Measurements from ENCODE around the gene SSBP4. TPM values are rescaled to one million over a fixed set of nuclear protein-coding genes. Genes with fewer than 3 reads are reported as not detected.

SSBP4 gene
- total RNA-seq, 1 experiment from 2014 or later, result 46.1 TPM

- Mint-ChIP-seq H3K4me1 (peaks cover 40 to 41% of the 10 kb centered on the region in 2 experiments), H3K36me3 (ENCODE audit: insufficient read depth in 1 of 3, low read depth in 3 of 3) (0 out of 7 replicates have a peak, but pooled peaks cover 0 to 5% (median 0%) of the 10 kb centered on the region in 3 experiments), H3K27me3 (ENCODE audit: low read depth) (peaks cover 15% of the 10 kb centered on the region), H3K27ac (no peak overlapping the region; a peak in 1 of 7 replicates), H3K4me3 (no peak overlapping the region), H3K9me3 (no peaks in the 10 kb centered on the region)
- Histone ChIP-seq H3K23ac (ENCODE audit: insufficient read length, low read depth, low read length) (no peak overlapping the region), H2BK5ac (ENCODE audit: insufficient read length, low read length) (no peak overlapping the region), H3K18ac (ENCODE audit: insufficient read length, low read depth, low read length) (no peak overlapping the region), H3K9me3 (ENCODE audit: control insufficient read depth, low read depth, low read length) (no peaks in the 10 kb centered on the region), H3K4ac (ENCODE audit: low read depth, low read length) (no peak overlapping the region), H4K5ac (ENCODE audit: insufficient read length, low read depth, low read length) (no peak overlapping the region), H2BK12ac (ENCODE audit: insufficient read length, low read depth, low read length) (no peak overlapping the region), H3K23me2 (ENCODE audit: insufficient read length, low read depth, low read length, poor library complexity, severe bottlenecking) (no peaks in the 10 kb centered on the region), H3K27ac (ENCODE audit: insufficient read length, low read depth, low read length) (no peak overlapping the region), H3K9ac (ENCODE audit: extremely low read depth, insufficient read length, low read length) (no peak overlapping the region), H3K27me3 (ENCODE audit: insufficient read depth, low read length) (no peaks in the 10 kb centered on the region), H2AK5ac (ENCODE audit: insufficient read length, low read length) (no peak overlapping the region), H3T11ph (ENCODE audit: low read length) (no peak overlapping the region), H2BK20ac (ENCODE audit: low read depth, low read length, poor library complexity, severe bottlenecking) (no peak overlapping the region), H2BK15ac (ENCODE audit: low read depth, low read length) (no peak overlapping the region), H4K91ac (ENCODE audit: insufficient read length, low read depth, low read length) (no peak overlapping the region), H3K4me1 (ENCODE audit: insufficient read depth, low read length) (peaks cover 4% of the 10 kb centered on the region; the same call in 1 of the 2 replicates), H3K14ac (ENCODE audit: insufficient read depth, low read length) (no peak overlapping the region; the same call in 1 of the 2 replicates), H3K4me2 (ENCODE audit: insufficient read depth, insufficient read length, low read length) (no peak overlapping the region), H2BK120ac (ENCODE audit: low read depth, low read length, poor library complexity, severe bottlenecking) (no peak overlapping the region), H2AFZ (ENCODE audit: low read length) (no peak overlapping the region), H4K8ac (replicated peaks; ENCODE audit: insufficient read length, low read depth, low read length) (no peak overlapping the region), H4K20me1 (ENCODE audit: control insufficient read depth, insufficient read depth, insufficient read length) (no peaks in the 10 kb centered on the region), H3K56ac (ENCODE audit: insufficient read length, low read depth, low read length) (no peak overlapping the region), H3K79me1 (ENCODE audit: insufficient read depth, low read depth, low read length, poor library complexity, severe bottlenecking) (no peaks in the 10 kb centered on the region), H3K79me2 (ENCODE audit: insufficient read depth, low read length) (no peaks in the 10 kb centered on the region)
- no CpG with 5 or more reads among the region's 8 CpGs for WGBS (ENCODE audit: extremely low coverage, insufficient read length, low lambda C conversion rate)
- no peak for TF ChIP-seq CTCF (conservative IDR thresholded peaks at IDR 0.05)
- no peak for DNase-seq
Observed at GRCh38 chr19:18426416-18426767, 7.2 kb downstream of the SSBP4 start.

Data from H9 (cell line).